ENCODE measurements around the gene TMEM164. TPM values are rescaled to one million over a fixed set of nuclear protein-coding genes. Genes with fewer than 3 reads are reported as not detected.

The TMEM164 gene
- total RNA-seq, 4 donors from 2014 or later: 8.2 to 13.4 (median 11.1) TPM

DNA sequence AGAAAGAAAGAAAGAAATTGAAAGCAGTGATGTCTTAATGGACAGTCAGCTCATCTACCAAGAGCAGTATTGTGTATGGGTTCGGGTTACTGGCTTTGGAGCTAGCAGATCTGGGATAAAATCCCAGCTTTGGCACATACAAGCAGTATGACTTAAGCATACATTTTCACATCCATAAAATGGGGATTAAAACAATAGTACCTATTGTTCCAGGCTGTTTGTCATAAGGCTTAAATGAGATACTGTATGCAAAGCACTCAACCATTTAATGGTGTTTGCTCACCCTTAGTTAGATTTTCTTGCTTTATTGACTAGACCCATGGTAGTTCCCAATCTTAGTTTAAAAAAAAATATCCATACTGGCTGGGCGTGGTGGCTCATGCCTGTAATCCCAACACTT lies 7.8 kb upstream of the TMEM164 start:
- no peaks in the 10 kb centered on the region for H3K9me3 ChIP-seq
- no peak overlapping the region for H3K4me3 ChIP-seq
- TF ChIP-seq CTCF (IDR thresholded peaks at IDR 0.05): no peak
- WGBS: 79% methylated on average over 2 of the region's 2 CpGs
- H3K27me3 ChIP-seq: no peaks in the 10 kb centered on the region
- no peak for DNase-seq (ENCODE audit: extremely low spot score)
- intact Hi-C loops (cut with DNase I): no loop called here
- no peaks in the 10 kb centered on the region for H3K4me1 ChIP-seq
- no peaks in the 10 kb centered on the region for H3K36me3 ChIP-seq
- no peak overlapping the region for H3K27ac ChIP-seq (replicated peaks in 1 of 4)

GRCh38 chrX:109997786-109998452 lies 5.0 kb upstream of the TMEM164 start:
- Histone ChIP-seq H3K27ac (replicated peaks in 1 of 4) (no peak overlapping the region), H3K36me3 (no peaks in the 10 kb centered on the region), H3K4me1 (peaks cover 6 to 8% (median 7%) of the 10 kb centered on the region in 4 donors), H3K9me3 (no peaks in the 10 kb centered on the region), H3K4me3 (no peak overlapping the region), H3K27me3 (no peaks in the 10 kb centered on the region)
- WGBS: 58% methylated on average over 6 of the region's 6 CpGs
- TF ChIP-seq CTCF (IDR thresholded peaks at IDR 0.05) (no peak), POLR2AphosphoS5 (IDR thresholded peaks at IDR 0.05) (no peak), POLR2A (IDR thresholded peaks at IDR 0.05; ENCODE audit: low read depth) (no peak), EP300 (IDR thresholded peaks at IDR 0.05) (no peak)
- no peak for DNase-seq (ENCODE audit: extremely low spot score)
- intact Hi-C loops (cut with DNase I): no loop called here

DNA sequence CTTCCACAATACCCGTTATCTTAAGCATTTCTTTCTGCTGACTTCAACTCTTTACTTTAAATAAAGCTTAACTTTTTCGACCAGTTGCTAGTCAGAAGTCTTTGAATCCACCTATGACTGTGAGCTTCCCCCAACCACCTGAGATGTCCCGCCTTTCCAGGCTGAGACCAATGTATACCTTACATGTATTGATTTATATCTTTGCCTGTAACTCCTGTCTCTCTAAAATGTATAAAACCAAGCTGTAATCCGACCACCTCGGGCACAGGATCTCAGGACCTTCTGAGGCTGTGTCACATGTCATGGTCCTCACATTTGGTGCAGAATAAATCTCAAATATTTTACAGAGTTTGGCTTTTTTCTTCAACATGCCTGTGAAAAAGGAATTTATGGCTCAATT lies 2.9 kb upstream of the TMEM164 start:
- WGBS: 82% methylated on average over 5 of the region's 5 CpGs
- DNase-seq (ENCODE audit: extremely low spot score): no peak
- Histone ChIP-seq H3K4me3 (no peak overlapping the region), H3K9me3 (no peaks in the 10 kb centered on the region), H3K36me3 (no peaks in the 10 kb centered on the region), H3K27me3 (no peaks in the 10 kb centered on the region), H3K27ac (replicated peaks in 1 of 4) (no peak overlapping the region), H3K4me1 (peaks cover 8 to 25% (median 24%) of the 10 kb centered on the region in 4 donors)
- TF ChIP-seq EP300 (IDR thresholded peaks at IDR 0.05): no peak
- TF ChIP-seq POLR2AphosphoS5 (IDR thresholded peaks at IDR 0.05): no peak
- no peak for TF ChIP-seq CTCF (IDR thresholded peaks at IDR 0.05)
- no peak for TF ChIP-seq POLR2A (IDR thresholded peaks at IDR 0.05; ENCODE audit: low read depth)
- intact Hi-C loops (cut with DNase I): no loop called here

DNA sequence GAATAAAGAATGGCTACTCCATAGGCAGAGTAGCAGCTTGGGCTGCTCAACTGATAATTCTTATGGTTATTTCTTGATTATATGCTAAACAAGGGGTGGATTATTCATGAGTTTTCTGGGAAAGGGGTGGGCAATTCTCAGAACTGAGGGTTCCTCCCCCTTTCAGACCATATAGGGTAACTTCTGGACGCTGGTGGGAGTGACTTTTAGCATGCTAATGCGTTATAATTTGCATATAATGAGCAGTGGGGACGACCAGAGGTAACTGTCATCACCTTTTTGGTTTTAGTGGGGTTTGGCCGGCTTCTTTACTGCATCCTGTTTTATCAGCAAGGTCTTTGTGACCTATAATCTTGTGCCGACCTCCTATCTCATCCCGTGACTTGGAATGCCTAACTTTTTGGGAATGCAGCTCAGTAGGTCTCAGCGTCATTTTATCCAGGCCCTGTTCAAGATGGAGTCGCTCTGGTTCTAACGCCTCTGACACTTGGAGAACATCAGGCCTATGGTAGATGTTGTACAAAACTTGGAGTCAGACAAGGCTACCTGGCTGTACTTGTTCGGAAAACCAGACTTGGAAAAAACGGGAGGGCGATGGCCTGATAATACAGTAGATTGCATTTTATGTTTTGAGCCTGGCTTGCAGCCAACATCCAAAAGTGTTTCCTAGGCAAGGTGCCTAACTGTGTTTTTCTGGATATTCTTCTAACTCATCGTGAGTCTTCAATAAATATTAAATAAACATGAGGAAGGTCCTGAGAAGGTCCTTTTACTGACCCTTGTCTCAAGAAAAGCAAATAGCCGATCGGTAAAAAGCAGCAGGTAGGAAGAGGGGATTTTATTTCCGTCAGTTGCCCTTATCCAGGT lies 1.8 kb upstream of the TMEM164 start:
- no peaks in the 10 kb centered on the region for H3K9me3 ChIP-seq
- WGBS: 73% methylated on average over 15 of the region's 16 CpGs
- intact Hi-C loops (cut with DNase I): no loop called here
- H3K36me3 ChIP-seq: no peaks in the 10 kb centered on the region
- no peak for TF ChIP-seq CTCF (IDR thresholded peaks at IDR 0.05)
- TF ChIP-seq POLR2A (IDR thresholded peaks at IDR 0.05; ENCODE audit: low read depth): no peak
- TF ChIP-seq POLR2AphosphoS5 (IDR thresholded peaks at IDR 0.05): no peak
- TF ChIP-seq EP300 (IDR thresholded peaks at IDR 0.05): no peak
- H3K27me3 ChIP-seq: no peaks in the 10 kb centered on the region
- peaks cover 9 to 30% (median 25%) of the 10 kb centered on the region in 4 donors for H3K4me1 ChIP-seq
- DNase-seq (ENCODE audit: extremely low spot score): no peak
- peak overlapping the region in 3 of 4 donors; percentile 88 to 93 (median 88) for H3K27ac ChIP-seq (replicated peaks in 1 of 4)
- H3K4me3 ChIP-seq: no peak overlapping the region
